CD14-positive monocyte (primary cell): ENCODE data around the gene PEG3. TPM values are rescaled to one million over a fixed set of nuclear protein-coding genes. Genes with fewer than 3 reads are reported as not detected.
A peak's percentile ranks its signal among the peaks of the same experiment; 100 is the strongest.

ENCODE experiments used
- DNase-seq, 3 donors: peaks; one replicate each; pipeline ENCODE4 v3.0.0-alpha.2; 2011 to 2022
- H2AFZ ChIP-seq: 2 replicates; pipeline ENCODE4 v1.6.0; 2012; ENCODE audit warnings: mild to moderate bottlenecking, low read depth, low read length, inconsistent platforms; ENCODE audit not compliant: insufficient read depth, poor library complexity, severe bottlenecking
- H3K27ac ChIP-seq, 2 donors: 1 replicate in 1 of 2; 2 replicates in 1 of 2; pipeline ENCODE4 v1.5.1; 2012 to 2013; ENCODE audit warnings: low read length in 2 of 2, control low read depth in 1 of 2, inconsistent platforms in 1 of 2, low read depth in 1 of 2, mild to moderate bottlenecking in 1 of 2
- H3K27me3 ChIP-seq, 2 donors: one replicate each; pipeline versions ENCODE4 v1.6.0 to v1.6.1; 2011 to 2013; ENCODE audit warnings: low read length in 2 of 2; ENCODE audit not compliant: control insufficient read depth in 2 of 2, insufficient read depth in 2 of 2
- H3K36me3 ChIP-seq, 2 donors: replicated peaks in 1 of 2; 1 replicate in 1 of 2; 2 replicates in 1 of 2; pipeline versions ENCODE4 v1.5.1 to v1.6.1; 2012 to 2013; ENCODE audit warnings: low read length in 2 of 2, control low read depth in 1 of 2, inconsistent platforms in 1 of 2, mild to moderate bottlenecking in 1 of 2; ENCODE audit not compliant: insufficient read depth in 2 of 2, control insufficient read depth in 1 of 2
- H3K4me1 ChIP-seq, 2 donors: 1 replicate in 1 of 2; 2 replicates in 1 of 2; pipeline versions ENCODE4 v1.5.1 to v1.6.1; 2012 to 2013; ENCODE audit warnings: low read length in 2 of 2, control low read depth in 1 of 2, inconsistent platforms in 1 of 2, mild to moderate bottlenecking in 1 of 2, moderate library complexity in 1 of 2; ENCODE audit not compliant: insufficient read depth in 2 of 2, control insufficient read depth in 1 of 2
- H3K4me2 ChIP-seq: replicated peaks from 2 replicates; pipeline ENCODE3; 2012; ENCODE audit warnings: low read length, moderate library complexity, mild to moderate bottlenecking; ENCODE audit not compliant: poor library complexity, severe bottlenecking; ENCODE audit errors: extremely low read depth
- H3K4me3 ChIP-seq, 3 experiments: fragments of 200-600 bp in 1 of 3; sonication (generic) in 1 of 3; replicated peaks in 1 of 3; 1 replicate in 2 of 3; 2 replicates in 1 of 3; pipeline ENCODE4 v1.5.1; 2011 to 2013; ENCODE audit warnings: low read length in 3 of 3, mild to moderate bottlenecking in 3 of 3, control low read depth in 2 of 3, low read depth in 2 of 3, inconsistent platforms in 1 of 3, moderate library complexity in 1 of 3
- H3K79me2 ChIP-seq: 2 replicates; pipeline ENCODE4 v1.6.0; 2012; ENCODE audit warnings: mild to moderate bottlenecking, control low read depth, inconsistent platforms, low read length, moderate library complexity; ENCODE audit not compliant: insufficient read depth
- H3K9ac ChIP-seq: 2 replicates; pipeline ENCODE4 v1.6.0; 2017; ENCODE audit warnings: low read length, mild to moderate bottlenecking; ENCODE audit not compliant: insufficient read depth, poor library complexity, severe bottlenecking
- H3K9me3 ChIP-seq, 2 donors: replicated peaks in 1 of 2; 1 replicate in 1 of 2; 2 replicates in 1 of 2; pipeline versions ENCODE4 v1.5.1 to v1.6.1; 2012 to 2013; ENCODE audit warnings: low read length in 2 of 2, control low read depth in 1 of 2; ENCODE audit not compliant: control insufficient read depth in 1 of 2, insufficient read depth in 1 of 2
- H4K20me1 ChIP-seq: 2 replicates; pipeline ENCODE4 v1.6.0; 2012; ENCODE audit warnings: mild to moderate bottlenecking, low read length, control low read depth, moderate library complexity; ENCODE audit not compliant: insufficient read depth
- H3K27ac Mint-ChIP-seq, 7 donors: one replicate each; pipeline ENCODE4 v1.8.0; 2020; ENCODE audit warnings: mild to moderate bottlenecking in 7 of 7, mixed read lengths in 7 of 7, moderate library complexity in 6 of 7, inconsistent platforms in 2 of 7
- H3K27me3 Mint-ChIP-seq, 3 donors: one replicate each; pipeline ENCODE4 v1.8.0; 2021 to 2022; ENCODE audit warnings: low read depth in 3 of 3, mild to moderate bottlenecking in 3 of 3, mixed read lengths in 3 of 3, moderate library complexity in 3 of 3, inconsistent platforms in 1 of 3
- H3K36me3 Mint-ChIP-seq, 2 donors: one replicate each; pipeline ENCODE4 v1.8.0; 2020; ENCODE audit warnings: mixed read lengths in 2 of 2, inconsistent platforms in 1 of 2, mild to moderate bottlenecking in 1 of 2
- H3K4me1 Mint-ChIP-seq: one replicate; pipeline ENCODE4 v1.8.0; 2020; ENCODE audit warnings: mild to moderate bottlenecking, mixed read lengths
- H3K4me3 Mint-ChIP-seq, 2 donors: one replicate each; pipeline ENCODE4 v1.8.0; 2020; ENCODE audit warnings: mild to moderate bottlenecking in 2 of 2, mixed read lengths in 2 of 2, moderate library complexity in 1 of 2
- H3K9me3 Mint-ChIP-seq, 7 donors: one replicate each; pipeline ENCODE4 v1.8.0; 2020 to 2022; ENCODE audit warnings: mixed read lengths in 7 of 7, mild to moderate bottlenecking in 6 of 7, moderate library complexity in 6 of 7, inconsistent platforms in 2 of 7
- WGBS: methylation state at CpG from one replicate; pipeline ENCODE4 v1.1.5; 2013; ENCODE audit warnings: missing lambda C conversion rate; ENCODE audit not compliant: insufficient coverage; 5-methylcytosine and 5-hydroxymethylcytosine counted together
- intact Hi-C, 2 donors: fragments of 100-400 bp; cut with micrococcal nuclease; formaldehyde crosslinking; loops; one replicate each; pipeline versions ENCODE4 v1.15.0 to v1.15.1; 2023
- polyA plus RNA-seq, 3 donors: library from polyadenylated mRNA; depleted of rRNA in 1 of 3; unstranded in 2 of 3; stranded (reverse) in 1 of 3; fragments of 300-500 nt in 2 of 3; fragments of >200 nt in 1 of 3; fragmentation: Illumina TruSeq in 2 of 3; gene quantifications; 1 replicate in 2 of 3; 2 replicates in 1 of 3; pipeline ENCODE4 v1.2.3, GENCODE V29; 2012 to 2021
- TF ChIP-seq, protein P1 (sequence below): fragments of 200-600 bp; IDR thresholded peaks from one replicate; pipeline ENCODE4 v1.8.0; 2022; ENCODE audit warnings: antibody characterized with exemption, mild to moderate bottlenecking

The PEG3 gene
- polyA plus RNA-seq, 3 donors = 0.05 to 0.07 TPM; not detected in 1

DNA sequence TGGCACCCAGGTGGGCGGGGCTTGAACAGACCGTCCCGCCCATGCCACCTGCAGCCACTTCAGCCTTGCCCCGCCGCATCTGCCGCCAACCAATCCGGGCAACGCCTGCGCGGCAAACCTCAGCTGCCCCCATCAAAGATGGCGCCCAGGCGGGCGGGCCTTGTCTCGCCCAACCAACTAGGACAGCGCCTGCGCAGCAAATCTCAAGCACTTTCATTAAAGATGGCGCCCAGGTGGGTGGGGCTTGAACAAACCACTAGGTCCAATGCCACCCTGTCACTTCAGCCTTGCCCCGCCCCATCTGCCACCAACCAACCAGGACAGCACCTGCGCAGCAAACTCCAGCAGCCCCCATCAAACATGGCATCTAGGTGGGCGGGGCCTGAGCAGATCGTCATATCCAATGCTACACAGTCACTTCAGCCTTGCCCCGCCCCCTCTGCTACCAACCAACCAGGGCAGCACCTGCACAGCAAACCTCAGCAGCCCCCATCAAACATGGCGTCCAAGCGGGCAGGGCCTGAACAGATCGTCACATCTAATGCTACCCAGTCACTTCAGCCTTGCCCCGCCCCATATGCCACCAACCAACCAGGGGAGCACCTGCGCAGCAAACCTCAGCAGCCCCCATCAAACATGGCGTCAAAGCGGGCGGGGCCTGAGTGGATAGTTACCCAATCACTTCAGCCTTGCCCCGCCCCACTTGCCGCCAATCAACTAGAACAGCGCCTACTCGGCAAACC, 1.4 kb downstream of the PEG3 start:
- DNase-seq = peak; percentile 74 to 87 (median 78)
- H2AFZ ChIP-seq = peak overlapping the region; percentile 67

More for the DNA sequence above, 1.4 kb downstream of the PEG3 start:
- Mint-ChIP-seq H3K4me3 (peak overlapping the region; percentile 69 to 81), H3K9me3 (peaks cover 37 to 68% (median 57%) of the 10 kb centered on the region in 7 donors), H3K36me3 (peaks cover 2 to 3% of the 10 kb centered on the region in 2 donors), H3K27me3 (peaks cover 13 to 30% (median 23%) of the 10 kb centered on the region in 3 donors), H3K4me1 (peaks cover 14% of the 10 kb centered on the region), H3K27ac (peak overlapping the region; percentile 44 to 89 (median 69))
- intact Hi-C loops = no loop called here
- Histone ChIP-seq H3K36me3 (no peaks in the 10 kb centered on the region), H3K4me1 (peaks cover 27 to 30% of the 10 kb centered on the region in 2 donors), H3K4me2 (peak overlapping the region; percentile 71), H3K4me3 (peak overlapping the region in 2 of 3 experiments; percentile 37 to 70), H3K9me3 (peaks cover 54 to 80% of the 10 kb centered on the region in 2 donors), H3K27ac (peak overlapping the region in 1 of 2 donors; percentile 48), H3K9ac (no peak overlapping the region), H3K27me3 (peaks cover 8 to 31% of the 10 kb centered on the region in 2 donors), H3K79me2 (no peaks in the 10 kb centered on the region), H4K20me1 (no peaks in the 10 kb centered on the region)
- WGBS = 48% methylated on average over 32 of the region's 34 CpGs
- TF ChIP-seq, protein P1, sequence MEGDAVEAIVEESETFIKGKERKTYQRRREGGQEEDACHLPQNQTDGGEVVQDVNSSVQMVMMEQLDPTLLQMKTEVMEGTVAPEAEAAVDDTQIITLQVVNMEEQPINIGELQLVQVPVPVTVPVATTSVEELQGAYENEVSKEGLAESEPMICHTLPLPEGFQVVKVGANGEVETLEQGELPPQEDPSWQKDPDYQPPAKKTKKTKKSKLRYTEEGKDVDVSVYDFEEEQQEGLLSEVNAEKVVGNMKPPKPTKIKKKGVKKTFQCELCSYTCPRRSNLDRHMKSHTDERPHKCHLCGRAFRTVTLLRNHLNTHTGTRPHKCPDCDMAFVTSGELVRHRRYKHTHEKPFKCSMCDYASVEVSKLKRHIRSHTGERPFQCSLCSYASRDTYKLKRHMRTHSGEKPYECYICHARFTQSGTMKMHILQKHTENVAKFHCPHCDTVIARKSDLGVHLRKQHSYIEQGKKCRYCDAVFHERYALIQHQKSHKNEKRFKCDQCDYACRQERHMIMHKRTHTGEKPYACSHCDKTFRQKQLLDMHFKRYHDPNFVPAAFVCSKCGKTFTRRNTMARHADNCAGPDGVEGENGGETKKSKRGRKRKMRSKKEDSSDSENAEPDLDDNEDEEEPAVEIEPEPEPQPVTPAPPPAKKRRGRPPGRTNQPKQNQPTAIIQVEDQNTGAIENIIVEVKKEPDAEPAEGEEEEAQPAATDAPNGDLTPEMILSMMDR = no peak
